Pancreas (tissue), 10 donors: Measurements from ENCODE around the gene NRIP1. TPM values are rescaled to one million over a fixed set of nuclear protein-coding genes. Genes with fewer than 3 reads are reported as not detected.
A peak's percentile ranks its signal among the peaks of the same experiment; 100 is the strongest.

ENCODE experiments used
- ATAC-seq, 4 donors: fragments of 200-7000 bp; cut with Tn5 transposase; one replicate each; pipeline versions ENCODE4 v1.8.0 to v1.9.1; 2020; ENCODE audit warnings: mild to moderate bottlenecking in 4 of 4, moderate library complexity in 4 of 4
- DNase-seq, 6 donors: peaks; one replicate each; pipeline ENCODE4 v3.0.0-alpha.2; 2020
- FAIRE-seq: peaks from 2 replicates; lab custom pipeline; 2012; peaks lifted over from hg19 to GRCh38; lab: Jason Lieb, UNC
- H3K27ac ChIP-seq, 4 donors: fragments of 200-600 bp; sonication (generic); 1 replicate in 3 of 4; 2 replicates in 1 of 4; pipeline versions ENCODE4 v1.5.0 to v1.8.0; 2020
- H3K27me3 ChIP-seq, 4 donors: fragments of 200-600 bp; one replicate each; pipeline ENCODE4 v1.8.0; 2021
- H3K36me3 ChIP-seq, 3 donors: fragments of 200-600 bp; sonication (generic) in 1 of 3; one replicate each; pipeline versions ENCODE4 v1.5.0 to v1.8.0; 2020 to 2021
- H3K4me1 ChIP-seq, 3 donors: fragments of 200-600 bp; one replicate each; pipeline ENCODE4 v1.8.0; 2021
- H3K4me3 ChIP-seq, 4 donors: fragments of 200-600 bp; sonication (generic) in 2 of 4; one replicate each; pipeline versions ENCODE4 v1.5.0 to v1.8.0; 2020 to 2021
- H3K9me3 ChIP-seq, 4 donors: fragments of 200-600 bp; one replicate each; pipeline ENCODE4 v1.8.0; 2021
- WGBS, 2 donors: extraction: QIAGEN DNeasy Blood & Tissue Kit; methylation state at CpG; one replicate each; pipeline ENCODE4 v1.1.7; 2013; 5-methylcytosine and 5-hydroxymethylcytosine counted together
- intact Hi-C, 3 donors: fragments of 100-400 bp; cut with DNase I; formaldehyde crosslinking; loops; one replicate each; pipeline versions ENCODE4 v1.11.1 to v1.14.2; 2022
- polyA plus RNA-seq, 2 donors: library from polyadenylated mRNA; stranded (reverse); fragments of 200-250 nt; gene quantifications; one replicate each; pipeline ENCODE4 v1.2.3, GENCODE V29; 2013
- total RNA-seq, 6 donors: library from RNA; stranded (reverse); fragmentation: NEBNext Ultra II Directional in 4 of 6; extraction: Animal tissue kit (Norgen Biotek cat#: 25700) in 4 of 6; gene quantifications; one replicate each; pipeline versions ENCODE4 v1.2.1 to v1.2.4, GENCODE V29; 2021 to 2023
- TF ChIP-seq, protein P1 (sequence below), 4 donors: fragments of 200-600 bp; sonication (generic) in 3 of 4; IDR thresholded peaks; one replicate each; pipeline versions ENCODE4 v1.5.0 to v1.8.0; 2021; ENCODE audit warnings: antibody characterized with exemption in 4 of 4
- donor health status: healthy with polysubstance abuse.
- donor health status: DM: no; HTN: no; CAD: no; lungs with moderate emphysema.
- donor health status: DM: no; HTN: no; CAD: no.
- donor health status: control.
- donor health status: control.
- donor health status: Bipolar disorder and iron deficiency.
- donor health status: DM: yes; HTN: yes; CAD: no.
- donor health status: DM: no; HTN: no; CAD: no.
- donor health status: DM: no; HTN: no; CAD: no.
- donor health status: DM: yes; HTN: yes; CAD: no.

The NRIP1 gene
- total and polyA plus RNA-seq, 8 donors = 3.7 to 33.5 (median 24.1) TPM

DNA sequence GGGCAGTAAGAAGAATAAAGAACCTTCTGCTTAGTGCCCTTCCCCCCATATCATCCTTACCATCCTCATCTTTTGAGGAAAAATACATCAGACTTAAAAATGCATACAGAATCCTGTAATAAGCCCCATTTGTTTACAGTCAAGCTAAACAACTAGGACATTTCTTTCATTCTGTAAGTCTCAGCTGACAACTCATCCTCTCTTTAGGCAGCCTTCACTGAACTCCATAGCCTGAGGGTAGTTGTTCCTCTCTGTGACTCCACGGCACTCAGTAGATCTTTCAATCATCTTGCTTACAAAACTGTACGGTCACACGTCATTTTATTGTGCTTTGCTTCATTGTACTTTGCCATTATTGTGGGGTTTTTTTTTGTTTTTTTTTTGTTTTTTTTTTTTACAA is 82.5 kb downstream of the NRIP1 start:
- H3K27ac ChIP-seq = no peak overlapping the region
- no peaks in the 10 kb centered on the region for H3K36me3 ChIP-seq
- WGBS, 2 donors = 95 to 96% methylated on average over 3 of the region's 3 CpGs
- intact Hi-C loops = no loop called here
- peaks cover 0 to 16% (median 11%) of the 10 kb centered on the region in 3 donors for H3K4me1 ChIP-seq
- TF ChIP-seq, protein P1, sequence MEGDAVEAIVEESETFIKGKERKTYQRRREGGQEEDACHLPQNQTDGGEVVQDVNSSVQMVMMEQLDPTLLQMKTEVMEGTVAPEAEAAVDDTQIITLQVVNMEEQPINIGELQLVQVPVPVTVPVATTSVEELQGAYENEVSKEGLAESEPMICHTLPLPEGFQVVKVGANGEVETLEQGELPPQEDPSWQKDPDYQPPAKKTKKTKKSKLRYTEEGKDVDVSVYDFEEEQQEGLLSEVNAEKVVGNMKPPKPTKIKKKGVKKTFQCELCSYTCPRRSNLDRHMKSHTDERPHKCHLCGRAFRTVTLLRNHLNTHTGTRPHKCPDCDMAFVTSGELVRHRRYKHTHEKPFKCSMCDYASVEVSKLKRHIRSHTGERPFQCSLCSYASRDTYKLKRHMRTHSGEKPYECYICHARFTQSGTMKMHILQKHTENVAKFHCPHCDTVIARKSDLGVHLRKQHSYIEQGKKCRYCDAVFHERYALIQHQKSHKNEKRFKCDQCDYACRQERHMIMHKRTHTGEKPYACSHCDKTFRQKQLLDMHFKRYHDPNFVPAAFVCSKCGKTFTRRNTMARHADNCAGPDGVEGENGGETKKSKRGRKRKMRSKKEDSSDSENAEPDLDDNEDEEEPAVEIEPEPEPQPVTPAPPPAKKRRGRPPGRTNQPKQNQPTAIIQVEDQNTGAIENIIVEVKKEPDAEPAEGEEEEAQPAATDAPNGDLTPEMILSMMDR (IDR thresholded peaks at IDR 0.05) = no peak
- no peaks in the 10 kb centered on the region for H3K9me3 ChIP-seq
- no peaks in the 10 kb centered on the region for H3K27me3 ChIP-seq
- DNase-seq = no peak
- FAIRE-seq = no peak
- ATAC-seq = no peak
- no peak overlapping the region for H3K4me3 ChIP-seq

DNA sequence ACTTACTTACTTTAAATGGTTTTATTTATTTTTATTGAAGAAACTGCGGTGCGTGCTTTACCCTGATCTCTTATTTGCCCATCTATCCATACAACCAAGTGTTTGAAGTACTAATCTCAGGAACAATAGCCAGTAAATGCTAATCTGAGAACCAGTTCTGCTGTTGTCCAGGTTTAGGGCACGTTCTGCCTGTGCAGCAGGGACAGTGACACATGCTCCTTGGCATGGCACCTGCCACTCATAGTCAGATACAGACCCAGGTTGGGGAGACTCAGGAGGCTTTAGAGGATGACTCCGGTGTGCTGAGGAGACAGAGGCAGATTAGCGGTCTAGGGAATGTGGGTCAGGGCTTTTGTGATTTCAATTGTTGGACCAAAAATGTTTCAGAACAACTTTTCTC is 83.6 kb downstream of the NRIP1 start:
- no peak for FAIRE-seq
- H3K27ac ChIP-seq = no peak overlapping the region
- ATAC-seq = no peak
- TF ChIP-seq, protein P1 (IDR thresholded peaks at IDR 0.05) = no peak
- WGBS, 2 donors = 80 to 87% methylated on average over 5 of the region's 5 CpGs
- peaks cover 0 to 12% (median 11%) of the 10 kb centered on the region in 3 donors for H3K4me1 ChIP-seq
- H3K9me3 ChIP-seq = no peaks in the 10 kb centered on the region
- H3K36me3 ChIP-seq = no peaks in the 10 kb centered on the region
- DNase-seq = no peak
- intact Hi-C loops = no loop called here
- H3K4me3 ChIP-seq = no peak overlapping the region
- no peaks in the 10 kb centered on the region for H3K27me3 ChIP-seq

DNA sequence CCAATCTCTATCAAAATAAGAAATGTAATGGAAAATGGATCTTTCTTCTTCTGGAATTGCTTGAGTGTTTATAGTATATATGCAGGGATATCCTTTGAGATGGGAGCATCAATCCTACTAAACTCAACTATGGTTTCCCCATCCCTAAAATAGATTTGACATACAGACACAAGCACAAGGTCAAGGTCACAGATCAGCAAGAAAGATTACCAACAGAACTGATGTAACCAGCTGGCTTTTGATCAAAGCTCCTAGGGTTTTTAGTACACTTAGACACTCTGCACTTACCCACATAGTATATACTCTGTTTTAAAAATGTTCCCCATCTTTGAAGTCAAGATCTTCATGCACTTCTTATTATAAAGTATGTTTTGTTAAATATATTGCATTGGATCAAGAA is 85.5 kb downstream of the NRIP1 start:
- H3K36me3 ChIP-seq = no peaks in the 10 kb centered on the region
- H3K9me3 ChIP-seq = no peaks in the 10 kb centered on the region
- H3K27ac ChIP-seq = no peak overlapping the region
- peaks cover 0 to 12% (median 11%) of the 10 kb centered on the region in 3 donors for H3K4me1 ChIP-seq
- H3K27me3 ChIP-seq = no peaks in the 10 kb centered on the region
- TF ChIP-seq, protein P1 (IDR thresholded peaks at IDR 0.05) = no peak
- H3K4me3 ChIP-seq = no peak overlapping the region
- intact Hi-C loops = no loop called here
- peak in 3 of 4 donors; percentile 27 to 42 (median 28) for ATAC-seq
- no peak for DNase-seq
- no peak for FAIRE-seq

DNA sequence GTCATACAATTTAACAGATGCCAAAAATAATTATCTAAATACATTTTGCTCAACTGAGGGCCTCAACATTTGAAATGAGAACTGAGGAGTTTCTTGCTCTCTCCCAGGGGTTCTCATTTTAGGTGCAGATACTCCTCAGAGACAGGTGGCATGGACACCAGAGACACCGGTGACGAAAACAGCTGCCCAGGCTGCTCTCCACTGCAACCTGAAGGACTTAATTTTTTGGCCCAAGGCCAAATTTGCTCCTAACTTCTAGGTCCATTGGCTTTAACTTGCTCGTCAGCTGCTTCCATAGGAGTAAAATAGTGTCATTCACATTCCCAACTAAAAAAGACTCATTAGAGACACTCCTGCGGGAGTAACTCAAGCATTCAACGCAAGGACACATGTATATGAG is 87.0 kb downstream of the NRIP1 start:
- 85 to 91% methylated on average over 5 of the region's 5 CpGs for WGBS, 2 donors
- no peak for DNase-seq
- H3K4me1 ChIP-seq = peaks cover 0 to 12% (median 11%) of the 10 kb centered on the region in 3 donors
- H3K36me3 ChIP-seq = no peaks in the 10 kb centered on the region
- no peaks in the 10 kb centered on the region for H3K27me3 ChIP-seq
- peak in 1 of 4 donors; percentile 55 for ATAC-seq
- TF ChIP-seq, protein P1 (IDR thresholded peaks at IDR 0.05) = no peak
- H3K9me3 ChIP-seq = no peaks in the 10 kb centered on the region
- intact Hi-C loops = no loop called here
- no peak for FAIRE-seq
- H3K4me3 ChIP-seq = no peak overlapping the region
- no peak overlapping the region for H3K27ac ChIP-seq

DNA sequence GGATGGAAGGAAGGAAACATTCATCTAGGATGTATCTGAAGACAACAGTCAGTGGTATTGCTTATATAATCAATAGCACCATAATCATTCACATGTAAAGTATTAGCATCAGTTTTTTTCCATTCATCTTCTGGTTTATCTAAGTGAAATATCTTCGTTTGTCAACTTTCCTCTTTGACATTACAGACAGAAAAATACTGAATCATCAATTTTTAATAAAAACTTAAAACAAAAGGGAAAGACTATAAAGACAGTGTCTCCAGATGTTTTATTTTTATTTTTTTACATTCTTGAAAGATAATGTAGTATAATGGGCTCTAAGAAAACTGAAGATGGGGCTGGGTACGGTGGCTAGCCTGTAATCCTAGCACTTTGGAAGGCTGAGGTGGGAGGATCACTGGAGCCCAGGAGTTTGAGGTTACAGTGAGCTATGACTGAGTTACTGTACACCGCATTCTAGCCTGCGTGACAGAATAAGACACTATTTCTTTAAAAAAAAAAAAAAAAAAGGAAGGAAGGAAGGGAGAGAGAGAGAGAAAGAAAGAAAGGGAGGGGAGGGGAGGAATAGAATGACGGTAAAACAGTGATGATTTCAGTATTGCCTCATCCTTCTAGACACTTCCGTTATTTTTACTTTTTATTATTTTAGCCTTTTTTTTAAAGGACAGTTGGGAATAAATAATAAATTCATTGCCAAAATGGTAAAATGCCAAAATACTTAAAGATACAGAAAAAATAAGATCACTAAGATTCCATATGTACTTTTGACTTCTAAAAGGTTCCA is 89.5 kb downstream of the NRIP1 start:
- Histone ChIP-seq H3K4me1 (peaks cover 0 to 12% (median 11%) of the 10 kb centered on the region in 3 donors), H3K27me3 (no peaks in the 10 kb centered on the region), H3K27ac (no peak overlapping the region), H3K36me3 (no peaks in the 10 kb centered on the region), H3K9me3 (no peaks in the 10 kb centered on the region), H3K4me3 (no peak overlapping the region)
- intact Hi-C loops = no loop called here
- TF ChIP-seq, protein P1 (IDR thresholded peaks at IDR 0.05) = no peak
- no peak for ATAC-seq
- no peak for FAIRE-seq
- DNase-seq = no peak
- 90 to 97% methylated on average over 6 of the region's 6 CpGs for WGBS, 2 donors
